Midbrain (tissue), 1 donor: ENCODE measurements around the gene GNAI2.
"Not testable (repeated sequence)": the region's sequence is repeated elsewhere in the genome, so short reads cannot be mapped to it uniquely, and the experiment has no call there.

Experiments used
- DNase-seq: peaks from one replicate; lab custom pipeline; 2025; lab: John Stamatoyannopoulos, UW

The GNAI2 gene

GRCh38 chr3:50264383-50264963 is 28.5 kb downstream of the GNAI2 start:
- peak; percentile 84 for DNase-seq

- no peak for DNase-seq
Observed at GRCh38 chr3:50264964-50265485, 29.0 kb downstream of the GNAI2 start.

GRCh38 chr3:50265571-50265970 is 29.6 kb downstream of the GNAI2 start:
- no peak for DNase-seq

- DNase-seq, result no peak
Observed at GRCh38 chr3:50266017-50266416, 30.0 kb downstream of the GNAI2 start.

- DNase-seq, result no peak
Observed at GRCh38 chr3:50266836-50267235, 30.8 kb downstream of the GNAI2 start.

- DNase-seq, result peak; percentile 71
Observed at GRCh38 chr3:50267280-50267913, 31.4 kb downstream of the GNAI2 start.

GRCh38 chr3:50268276-50268675 is 32.3 kb downstream of the GNAI2 start:
- peak; percentile 56 for DNase-seq

- DNase-seq, result peak; percentile 56
Observed at GRCh38 chr3:50268703-50269451, 32.9 kb downstream of the GNAI2 start, which contains the start of gene SEMA3B. SEMA3B (plus strand) TSS chr3:50269147; CDS start chr3:50269241, 94 bp downstream.

GRCh38 chr3:50269460-50269859 is 33.5 kb downstream of the GNAI2 start:
- DNase-seq, result no peak

GRCh38 chr3:50269977-50270413 is 34.0 kb downstream of the GNAI2 start:
- DNase-seq, result no peak

GRCh38 chr3:50270422-50271224 is 34.6 kb downstream of the GNAI2 start:
- no peak for DNase-seq

- DNase-seq, result no peak
Observed at GRCh38 chr3:50271314-50271936, 35.4 kb downstream of the GNAI2 start.

GRCh38 chr3:50272538-50272910 is 36.5 kb downstream of the GNAI2 start:
- not testable (repeated sequence) for DNase-seq

GRCh38 chr3:50272911-50273688 is 37.1 kb downstream of the GNAI2 start:
- peak; percentile 93 for DNase-seq

GRCh38 chr3:50273689-50274065 is 37.7 kb downstream of the GNAI2 start:
- no peak for DNase-seq

GRCh38 chr3:50274371-50275104 is 38.5 kb downstream of the GNAI2 start:
- peak; percentile 57 for DNase-seq

- DNase-seq, result no peak
Observed at GRCh38 chr3:50275141-50275995, 39.4 kb downstream of the GNAI2 start.

GRCh38 chr3:50275996-50276761 is 40.2 kb downstream of the GNAI2 start:
- DNase-seq, result no peak
